ENCODE measurements around the gene LAMC3. TPM values are rescaled to one million over a fixed set of nuclear protein-coding genes. Genes with fewer than 3 reads are reported as not detected.

LAMC3 gene
- polyA plus RNA-seq, 1 donor from 2014 or later, result 0.04 TPM

- no peaks in the 10 kb centered on the region for H3K9me2 ChIP-seq (ENCODE audit: insufficient read depth, low read length)
- no peak overlapping the region for H3K4me3 ChIP-seq (ENCODE audit: low read length)
- H3K79me2 ChIP-seq (replicated peaks; ENCODE audit: insufficient read depth, low read length), result no peaks in the 10 kb centered on the region
- TF ChIP-seq EP300 (conservative IDR thresholded peaks at IDR 0.05; ENCODE audit: poor library complexity, severe bottlenecking) (no peak), POLR2AphosphoS5 (IDR thresholded peaks at IDR 0.05) (no peak)
- H3K36me3 ChIP-seq (ENCODE audit: insufficient read depth, low read length), result no peaks in the 10 kb centered on the region
- no peak overlapping the region for H3K27ac ChIP-seq (ENCODE audit: low read length)
- peaks cover 12% of the 10 kb centered on the region for H3K27me3 ChIP-seq (ENCODE audit: insufficient read depth, low read depth, low read length)
- no peak overlapping the region for H3K9ac ChIP-seq (ENCODE audit: low read length)
- H3F3A ChIP-seq (ENCODE audit: insufficient read depth, low read length, poor library complexity, severe bottlenecking), result no peaks in the 10 kb centered on the region
- no peaks in the 10 kb centered on the region for H4K20me1 ChIP-seq (ENCODE audit: insufficient read depth)
- H3K4me2 ChIP-seq (ENCODE audit: low read length), result no peak overlapping the region
- no peaks in the 10 kb centered on the region for H3K9me3 ChIP-seq (ENCODE audit: low read length)
- H2AFZ ChIP-seq (ENCODE audit: low read depth, low read length), result no peak overlapping the region
These were observed 92.4 kb downstream of the LAMC3 start for GRCh38 chr9:131101207-131101964.

DNA sequence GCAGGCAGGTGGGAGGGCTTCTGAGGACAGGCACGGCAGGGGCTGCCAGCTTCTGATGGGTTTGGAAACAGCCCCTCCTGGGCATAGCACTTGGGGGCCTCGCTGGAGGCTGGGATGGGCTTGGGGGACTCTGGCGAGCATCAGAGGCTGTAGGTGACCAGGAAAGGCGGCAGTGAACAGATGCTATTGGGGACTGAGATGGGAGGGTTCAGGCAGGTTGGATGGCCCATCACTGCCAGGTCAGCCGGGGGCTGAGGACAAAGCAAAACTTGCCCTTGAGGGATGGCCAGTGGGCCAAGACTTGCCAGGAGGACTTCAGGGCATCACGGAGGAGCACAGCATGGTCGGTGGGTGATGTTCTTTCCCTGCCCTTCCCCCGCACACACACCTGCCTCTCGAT lies 94.0 kb downstream of the LAMC3 start:
- H3K27ac ChIP-seq (ENCODE audit: low read length), result no peak overlapping the region
- no peaks in the 10 kb centered on the region for H3K36me3 ChIP-seq (ENCODE audit: insufficient read depth, low read length)
- H3F3A ChIP-seq (ENCODE audit: insufficient read depth, low read length, poor library complexity, severe bottlenecking), result no peaks in the 10 kb centered on the region
- H3K27me3 ChIP-seq (ENCODE audit: insufficient read depth, low read depth, low read length), result no peaks in the 10 kb centered on the region
- no peaks in the 10 kb centered on the region for H3K9me2 ChIP-seq (ENCODE audit: insufficient read depth, low read length)
- H2AFZ ChIP-seq (ENCODE audit: low read depth, low read length), result no peak overlapping the region
- TF ChIP-seq TAF1 (IDR thresholded peaks at IDR 0.05; ENCODE audit: low read depth) (no peak), REST (IDR thresholded peaks at IDR 0.05; ENCODE audit: borderline replicate concordance) (no peak)
- no peaks in the 10 kb centered on the region for H4K20me1 ChIP-seq (ENCODE audit: insufficient read depth)
- no peak overlapping the region for H3K9ac ChIP-seq (ENCODE audit: low read length)
- no peak overlapping the region for H3K4me3 ChIP-seq (ENCODE audit: low read length)
- no peaks in the 10 kb centered on the region for H3K79me2 ChIP-seq (replicated peaks; ENCODE audit: insufficient read depth, low read length)
- no peaks in the 10 kb centered on the region for H3K9me3 ChIP-seq (ENCODE audit: low read length)
- H3K4me2 ChIP-seq (ENCODE audit: low read length), result no peak overlapping the region

DNA sequence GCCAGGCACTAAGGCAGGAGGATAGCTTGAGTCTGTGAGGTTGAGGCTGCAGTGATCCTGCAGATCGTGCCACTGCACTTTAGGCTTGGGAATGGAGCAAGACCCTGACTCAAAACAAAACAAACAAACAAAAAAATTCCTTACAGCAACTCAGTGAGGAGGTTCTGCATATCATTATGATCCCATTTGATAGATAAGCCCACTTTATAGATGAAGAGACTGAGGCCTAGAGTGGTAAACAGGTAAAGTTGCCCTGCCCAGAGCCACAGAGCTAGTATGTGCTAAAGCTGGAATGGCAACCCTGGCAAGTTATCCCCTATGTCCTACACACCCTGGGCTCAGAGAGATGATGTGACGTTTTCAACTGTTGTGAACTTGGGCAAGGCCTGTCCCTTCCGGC lies 94.6 kb downstream of the LAMC3 start:
- Histone ChIP-seq H3K4me3 (ENCODE audit: low read length) (no peak overlapping the region), H3K9me2 (ENCODE audit: insufficient read depth, low read length) (no peaks in the 10 kb centered on the region), H3K27me3 (ENCODE audit: insufficient read depth, low read depth, low read length) (no peaks in the 10 kb centered on the region), H3K36me3 (ENCODE audit: insufficient read depth, low read length) (no peaks in the 10 kb centered on the region), H2AFZ (ENCODE audit: low read depth, low read length) (no peak overlapping the region), H3F3A (ENCODE audit: insufficient read depth, low read length, poor library complexity, severe bottlenecking) (no peaks in the 10 kb centered on the region), H4K20me1 (ENCODE audit: insufficient read depth) (no peaks in the 10 kb centered on the region), H3K79me2 (replicated peaks; ENCODE audit: insufficient read depth, low read length) (no peaks in the 10 kb centered on the region), H3K27ac (ENCODE audit: low read length) (no peak overlapping the region), H3K9me3 (ENCODE audit: low read length) (no peaks in the 10 kb centered on the region), H3K4me2 (ENCODE audit: low read length) (no peak overlapping the region), H3K9ac (ENCODE audit: low read length) (no peak overlapping the region)
- TF ChIP-seq POLR2AphosphoS5 (IDR thresholded peaks at IDR 0.05) (no peak), MXI1 (conservative IDR thresholded peaks at IDR 0.05; ENCODE audit: poor library complexity, severe bottlenecking) (no peak), REST (IDR thresholded peaks at IDR 0.05; ENCODE audit: borderline replicate concordance) (no peak), EZH2 (IDR thresholded peaks at IDR 0.05; ENCODE audit: borderline replicate concordance, insufficient read depth, low read length, poor library complexity, severe bottlenecking) (no peak)
- TF ChIP-seq, protein P1, sequence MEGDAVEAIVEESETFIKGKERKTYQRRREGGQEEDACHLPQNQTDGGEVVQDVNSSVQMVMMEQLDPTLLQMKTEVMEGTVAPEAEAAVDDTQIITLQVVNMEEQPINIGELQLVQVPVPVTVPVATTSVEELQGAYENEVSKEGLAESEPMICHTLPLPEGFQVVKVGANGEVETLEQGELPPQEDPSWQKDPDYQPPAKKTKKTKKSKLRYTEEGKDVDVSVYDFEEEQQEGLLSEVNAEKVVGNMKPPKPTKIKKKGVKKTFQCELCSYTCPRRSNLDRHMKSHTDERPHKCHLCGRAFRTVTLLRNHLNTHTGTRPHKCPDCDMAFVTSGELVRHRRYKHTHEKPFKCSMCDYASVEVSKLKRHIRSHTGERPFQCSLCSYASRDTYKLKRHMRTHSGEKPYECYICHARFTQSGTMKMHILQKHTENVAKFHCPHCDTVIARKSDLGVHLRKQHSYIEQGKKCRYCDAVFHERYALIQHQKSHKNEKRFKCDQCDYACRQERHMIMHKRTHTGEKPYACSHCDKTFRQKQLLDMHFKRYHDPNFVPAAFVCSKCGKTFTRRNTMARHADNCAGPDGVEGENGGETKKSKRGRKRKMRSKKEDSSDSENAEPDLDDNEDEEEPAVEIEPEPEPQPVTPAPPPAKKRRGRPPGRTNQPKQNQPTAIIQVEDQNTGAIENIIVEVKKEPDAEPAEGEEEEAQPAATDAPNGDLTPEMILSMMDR (IDR thresholded peaks at IDR 0.05; ENCODE audit: poor library complexity, severe bottlenecking), result no peak

All from neural cell (in vitro differentiated cells).